ENCODE data around the gene CACHD1. TPM values are rescaled to one million over a fixed set of nuclear protein-coding genes. Genes with fewer than 3 reads are reported as not detected.

CACHD1 gene
- total and polyA plus RNA-seq, 11 donors, result 0.89 to 10.0 (median 2.4) TPM

GRCh38 chr1:64451440-64451839 lies 18.5 kb upstream of the CACHD1 start:
- WGBS, 4 donors, result 49 to 56% (median 52%) methylated on average over 1 of the region's 1 CpG

GRCh38 chr1:64453688-64454087 lies 16.2 kb upstream of the CACHD1 start:
- no peak for DNase-seq
- ATAC-seq, result no peak
- 72 to 85% (median 81%) methylated on average over 3 of the region's 3 CpGs for WGBS, 4 donors

More at GRCh38 chr1:64451440-64451839, 18.5 kb upstream of the CACHD1 start:
- ATAC-seq (no peak), DNase-seq (no peak)
- H3K36me3 ChIP-seq, result no peaks in the 10 kb centered on the region
- no peaks in the 10 kb centered on the region for H3K9me3 ChIP-seq
- intact Hi-C loops (cut with DNase I), result no loop called here
- TF ChIP-seq POLR2A (IDR thresholded peaks at IDR 0.05), result no peak
- TF ChIP-seq, protein P1, sequence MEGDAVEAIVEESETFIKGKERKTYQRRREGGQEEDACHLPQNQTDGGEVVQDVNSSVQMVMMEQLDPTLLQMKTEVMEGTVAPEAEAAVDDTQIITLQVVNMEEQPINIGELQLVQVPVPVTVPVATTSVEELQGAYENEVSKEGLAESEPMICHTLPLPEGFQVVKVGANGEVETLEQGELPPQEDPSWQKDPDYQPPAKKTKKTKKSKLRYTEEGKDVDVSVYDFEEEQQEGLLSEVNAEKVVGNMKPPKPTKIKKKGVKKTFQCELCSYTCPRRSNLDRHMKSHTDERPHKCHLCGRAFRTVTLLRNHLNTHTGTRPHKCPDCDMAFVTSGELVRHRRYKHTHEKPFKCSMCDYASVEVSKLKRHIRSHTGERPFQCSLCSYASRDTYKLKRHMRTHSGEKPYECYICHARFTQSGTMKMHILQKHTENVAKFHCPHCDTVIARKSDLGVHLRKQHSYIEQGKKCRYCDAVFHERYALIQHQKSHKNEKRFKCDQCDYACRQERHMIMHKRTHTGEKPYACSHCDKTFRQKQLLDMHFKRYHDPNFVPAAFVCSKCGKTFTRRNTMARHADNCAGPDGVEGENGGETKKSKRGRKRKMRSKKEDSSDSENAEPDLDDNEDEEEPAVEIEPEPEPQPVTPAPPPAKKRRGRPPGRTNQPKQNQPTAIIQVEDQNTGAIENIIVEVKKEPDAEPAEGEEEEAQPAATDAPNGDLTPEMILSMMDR (IDR thresholded peaks at IDR 0.05), result no peak
- H3K27me3 ChIP-seq, result no peaks in the 10 kb centered on the region
- no peak overlapping the region for H3K4me3 ChIP-seq
- no peak overlapping the region for H3K27ac ChIP-seq
- H3K4me1 ChIP-seq, result no peaks in the 10 kb centered on the region

GRCh38 chr1:64458915-64459314 lies 11.0 kb upstream of the CACHD1 start:
- Histone ChIP-seq H3K4me1 (no peaks in the 10 kb centered on the region), H3K36me3 (no peaks in the 10 kb centered on the region), H3K4me3 (no peak overlapping the region), H3K27ac (no peak overlapping the region), H3K9me3 (no peaks in the 10 kb centered on the region), H3K27me3 (no peaks in the 10 kb centered on the region)
- ATAC-seq (no peak), DNase-seq (no peak)
- WGBS, 4 donors, result 83 to 97% (median 87%) methylated on average over 1 of the region's 1 CpG
- intact Hi-C loops (cut with DNase I), result no loop called here
- TF ChIP-seq, protein P1 (IDR thresholded peaks at IDR 0.05), result no peak
- TF ChIP-seq POLR2A (IDR thresholded peaks at IDR 0.05), result no peak

More at GRCh38 chr1:64453688-64454087, 16.2 kb upstream of the CACHD1 start:
- no peak for TF ChIP-seq POLR2A (IDR thresholded peaks at IDR 0.05)
- TF ChIP-seq, protein P1 (IDR thresholded peaks at IDR 0.05), result no peak
- no peaks in the 10 kb centered on the region for H3K27me3 ChIP-seq
- no peak overlapping the region for H3K27ac ChIP-seq
- H3K36me3 ChIP-seq, result no peaks in the 10 kb centered on the region
- intact Hi-C loops (cut with DNase I), result no loop called here
- no peak overlapping the region for H3K4me3 ChIP-seq
- no peaks in the 10 kb centered on the region for H3K9me3 ChIP-seq
- H3K4me1 ChIP-seq, result no peaks in the 10 kb centered on the region

- intact Hi-C loops (cut with DNase I), result loop anchor here in 1 of 10 donors (10.0 kb wide), 1 partner anchor 215 kb away; no protein-coding TSS in a partner anchor
- H3K27ac ChIP-seq, result no peak overlapping the region
- H3K4me1 ChIP-seq, result no peaks in the 10 kb centered on the region
- H3K4me3 ChIP-seq, result no peak overlapping the region
- H3K9me3 ChIP-seq, result no peaks in the 10 kb centered on the region
- H3K36me3 ChIP-seq, result no peaks in the 10 kb centered on the region
- 89 to 96% (median 96%) methylated on average over 5 of the region's 5 CpGs for WGBS, 4 donors
- DNase-seq (no peak), ATAC-seq (no peak)
- no peaks in the 10 kb centered on the region for H3K27me3 ChIP-seq
- TF ChIP-seq, protein P1 (IDR thresholded peaks at IDR 0.05), result no peak
- no peak for TF ChIP-seq POLR2A (IDR thresholded peaks at IDR 0.05)
These were observed 10.2 kb upstream of the CACHD1 start for GRCh38 chr1:64459743-64460142.
